Uterus (tissue), 4 donors: ENCODE measurements around the gene MAP1B. TPM values are rescaled to one million over a fixed set of nuclear protein-coding genes. Genes with fewer than 3 reads are reported as not detected.

Experiments used
- DNase-seq, 2 donors: peaks; one replicate each; pipeline ENCODE4 v3.0.0-alpha.2; 2019 to 2020
- H3K27ac ChIP-seq, 2 donors: fragments of 200-600 bp; sonication (generic); 1 replicate in 1 of 2; 2 replicates in 1 of 2; pipeline ENCODE4 v1.5.1; 2016 to 2018
- H3K27me3 ChIP-seq, 2 donors: fragments of 200-600 bp; sonication (generic); one replicate each; pipeline ENCODE4 v1.5.1; 2018 to 2019; ENCODE audit warnings: control low read depth in 1 of 2
- H3K36me3 ChIP-seq, 2 donors: fragments of 200-600 bp; sonication (generic); one replicate each; pipeline ENCODE4 v1.5.1; 2019; ENCODE audit warnings: control low read depth in 1 of 2
- H3K4me1 ChIP-seq, 2 donors: fragments of 200-600 bp; sonication (generic); one replicate each; pipeline ENCODE4 v1.5.1; 2018 to 2019; ENCODE audit warnings: control low read depth in 1 of 2
- H3K4me3 ChIP-seq, 2 donors: fragments of 200-600 bp; sonication (generic); 1 replicate in 1 of 2; 2 replicates in 1 of 2; pipeline ENCODE4 v1.5.1; 2018 to 2019; ENCODE audit warnings: mild to moderate bottlenecking in 1 of 2
- H3K9me3 ChIP-seq, 2 donors: fragments of 200-600 bp; sonication (generic); one replicate each; pipeline ENCODE4 v1.5.1; 2019; ENCODE audit warnings: control low read depth in 1 of 2
- CTCF ChIP-seq, 4 experiments: fragments of 200-600 bp in 2 of 4; fragments of 450-650 bp in 2 of 4; sonication (generic) in 2 of 4; IDR thresholded peaks; one replicate each; pipeline ENCODE4 v1.5.1; 2016 to 2019; ENCODE audit warnings: antibody characterized with exemption in 4 of 4, mild to moderate bottlenecking in 2 of 4, moderate library complexity in 1 of 4
- POLR2A ChIP-seq, 2 donors: fragments of 450-650 bp; IDR thresholded peaks; one replicate each; pipeline ENCODE4 v1.6.1; 2016; ENCODE audit warnings: antibody characterized with exemption in 2 of 2, mild to moderate bottlenecking in 1 of 2, moderate library complexity in 1 of 2
- intact Hi-C: fragments of 100-400 bp; cut with DNase I; formaldehyde crosslinking; loops from one replicate; pipeline ENCODE4 v1.15.1; 2023; ENCODE audit warnings: low total_unique reads
- total RNA-seq, 4 donors: library from RNA; depleted of rRNA in 3 of 4; stranded (reverse); fragments of >200 nt in 3 of 4; gene quantifications; one replicate each; pipeline versions ENCODE4 v1.1.0 to v1.2.4, GENCODE V29; 2014 to 2023
- donor health status: DM: yes; HTN: yes; CAD: no.

The MAP1B gene
- total RNA-seq, 4 donors from 2014 or later: 92.0 to 212 (median 132) TPM

- H3K36me3 ChIP-seq: no peaks in the 10 kb centered on the region
- intact Hi-C loops: no loop called here
- DNase-seq: no peak
- TF ChIP-seq CTCF (IDR thresholded peaks at IDR 0.05): no peak
- TF ChIP-seq POLR2A (IDR thresholded peaks at IDR 0.05): no peak
- peaks cover 7 to 15% of the 10 kb centered on the region in 2 donors for H3K4me1 ChIP-seq
- H3K27me3 ChIP-seq: no peaks in the 10 kb centered on the region
- H3K9me3 ChIP-seq: no peaks in the 10 kb centered on the region
- H3K27ac ChIP-seq: peak overlapping the region; percentile 81 to 89
- no peak overlapping the region for H3K4me3 ChIP-seq
Observed at GRCh38 chr5:72246954-72247442, 139.7 kb downstream of the MAP1B start.

GRCh38 chr5:72248410-72248981 is 141.2 kb downstream of the MAP1B start:
- Histone ChIP-seq H3K9me3 (no peaks in the 10 kb centered on the region), H3K27me3 (no peaks in the 10 kb centered on the region), H3K4me1 (peaks cover 7 to 15% of the 10 kb centered on the region in 2 donors), H3K36me3 (no peaks in the 10 kb centered on the region), H3K27ac (peak overlapping the region; percentile 81 to 89), H3K4me3 (no peak overlapping the region)
- intact Hi-C loops: no loop called here
- no peak for TF ChIP-seq CTCF (IDR thresholded peaks at IDR 0.05)
- TF ChIP-seq POLR2A (IDR thresholded peaks at IDR 0.05): no peak
- peak; percentile 44 to 79 for DNase-seq

- no peak for DNase-seq
- no peak overlapping the region for H3K27ac ChIP-seq
- peaks cover 0 to 8% of the 10 kb centered on the region in 2 donors for H3K4me1 ChIP-seq
- H3K27me3 ChIP-seq: no peaks in the 10 kb centered on the region
- H3K9me3 ChIP-seq: no peaks in the 10 kb centered on the region
- intact Hi-C loops: no loop called here
- TF ChIP-seq POLR2A (IDR thresholded peaks at IDR 0.05) (no peak), CTCF (IDR thresholded peaks at IDR 0.05) (no peak)
- no peaks in the 10 kb centered on the region for H3K36me3 ChIP-seq
- no peak overlapping the region for H3K4me3 ChIP-seq
Observed at GRCh38 chr5:72251386-72251785, 144.1 kb downstream of the MAP1B start.

GRCh38 chr5:72252008-72252407 is 144.7 kb downstream of the MAP1B start:
- peaks cover 0 to 4% of the 10 kb centered on the region in 2 donors for H3K4me1 ChIP-seq
- intact Hi-C loops: no loop called here
- no peaks in the 10 kb centered on the region for H3K9me3 ChIP-seq
- H3K27me3 ChIP-seq: no peaks in the 10 kb centered on the region
- H3K36me3 ChIP-seq: no peaks in the 10 kb centered on the region
- no peak for TF ChIP-seq CTCF (IDR thresholded peaks at IDR 0.05)
- TF ChIP-seq POLR2A (IDR thresholded peaks at IDR 0.05): no peak
- no peak overlapping the region for H3K4me3 ChIP-seq
- no peak overlapping the region for H3K27ac ChIP-seq
- DNase-seq: no peak

- intact Hi-C loops: no loop called here
- Histone ChIP-seq H3K27ac (no peak overlapping the region), H3K4me3 (no peak overlapping the region), H3K36me3 (no peaks in the 10 kb centered on the region), H3K27me3 (no peaks in the 10 kb centered on the region), H3K9me3 (no peaks in the 10 kb centered on the region), H3K4me1 (no peaks in the 10 kb centered on the region)
- DNase-seq: no peak
- TF ChIP-seq CTCF (IDR thresholded peaks at IDR 0.05) (no peak), POLR2A (IDR thresholded peaks at IDR 0.05) (no peak)
Observed at GRCh38 chr5:72252574-72253155, 145.4 kb downstream of the MAP1B start.
